Measurements from ENCODE around the gene ABCF1.

Gene ABCF1

GRCh38 chr6:30601815-30602641, 30.8 kb downstream of the ABCF1 start:
- WGBS, 2 experiments (ENCODE audit: insufficient coverage in 2 of 2) = 95 to 98% methylated on average over 24 to 26 of the region's 39 CpGs
- no peak overlapping the region for H3K4me3 ChIP-seq (ENCODE audit: extremely low read depth, insufficient read depth, low read length, poor library complexity, severe bottlenecking)
- no peaks in the 10 kb centered on the region for H3K9me3 ChIP-seq (ENCODE audit: control insufficient read depth, low read length)
- no peaks in the 10 kb centered on the region for H3K4me1 ChIP-seq (ENCODE audit: control insufficient read depth, insufficient read depth, low read length, poor library complexity, severe bottlenecking)
- no peak overlapping the region for H3K27ac ChIP-seq (ENCODE audit: low read depth, low read length, severe bottlenecking)
- peaks cover 77% of the 10 kb centered on the region for H3K36me3 ChIP-seq (ENCODE audit: control insufficient read depth, insufficient read depth, low read length)

- peaks cover 95% of the 10 kb centered on the region for H3K36me3 ChIP-seq (ENCODE audit: control insufficient read depth, insufficient read depth, low read length)
- H3K4me3 ChIP-seq (ENCODE audit: extremely low read depth, insufficient read depth, low read length, poor library complexity, severe bottlenecking) = no peak overlapping the region
- no peaks in the 10 kb centered on the region for H3K9me3 ChIP-seq (ENCODE audit: control insufficient read depth, low read length)
- WGBS, 2 experiments (ENCODE audit: insufficient coverage in 2 of 2) = 96 to 97% methylated on average over 10 to 13 of the region's 13 CpGs
- H3K4me1 ChIP-seq (ENCODE audit: control insufficient read depth, insufficient read depth, low read length, poor library complexity, severe bottlenecking) = no peaks in the 10 kb centered on the region
- H3K27ac ChIP-seq (ENCODE audit: low read depth, low read length, severe bottlenecking) = no peak overlapping the region
Measured at GRCh38 chr6:30603961-30604360, 32.7 kb downstream of the ABCF1 start.

GRCh38 chr6:30610065-30610464, 38.8 kb downstream of the ABCF1 start:
- Histone ChIP-seq H3K9me3 (ENCODE audit: control insufficient read depth, low read length) (no peaks in the 10 kb centered on the region), H3K36me3 (ENCODE audit: control insufficient read depth, insufficient read depth, low read length) (peaks cover 80% of the 10 kb centered on the region), H3K27ac (ENCODE audit: low read depth, low read length, severe bottlenecking) (no peak overlapping the region), H3K4me3 (ENCODE audit: extremely low read depth, insufficient read depth, low read length, poor library complexity, severe bottlenecking) (no peak overlapping the region), H3K4me1 (ENCODE audit: control insufficient read depth, insufficient read depth, low read length, poor library complexity, severe bottlenecking) (peaks cover 18% of the 10 kb centered on the region)
- WGBS, 2 experiments (ENCODE audit: insufficient coverage in 2 of 2) = 82 to 100% methylated on average over 2 to 4 of the region's 4 CpGs

- Histone ChIP-seq H3K4me1 (ENCODE audit: control insufficient read depth, insufficient read depth, low read length, poor library complexity, severe bottlenecking) (peaks cover 18% of the 10 kb centered on the region), H3K9me3 (ENCODE audit: control insufficient read depth, low read length) (no peaks in the 10 kb centered on the region), H3K4me3 (ENCODE audit: extremely low read depth, insufficient read depth, low read length, poor library complexity, severe bottlenecking) (no peak overlapping the region), H3K27ac (ENCODE audit: low read depth, low read length, severe bottlenecking) (no peak overlapping the region), H3K36me3 (ENCODE audit: control insufficient read depth, insufficient read depth, low read length) (peaks cover 74% of the 10 kb centered on the region)
- 94 to 97% methylated on average over 3 to 7 of the region's 9 CpGs for WGBS, 2 experiments (ENCODE audit: insufficient coverage in 2 of 2)
Measured at GRCh38 chr6:30611150-30611855, 40.1 kb downstream of the ABCF1 start.

DNA sequence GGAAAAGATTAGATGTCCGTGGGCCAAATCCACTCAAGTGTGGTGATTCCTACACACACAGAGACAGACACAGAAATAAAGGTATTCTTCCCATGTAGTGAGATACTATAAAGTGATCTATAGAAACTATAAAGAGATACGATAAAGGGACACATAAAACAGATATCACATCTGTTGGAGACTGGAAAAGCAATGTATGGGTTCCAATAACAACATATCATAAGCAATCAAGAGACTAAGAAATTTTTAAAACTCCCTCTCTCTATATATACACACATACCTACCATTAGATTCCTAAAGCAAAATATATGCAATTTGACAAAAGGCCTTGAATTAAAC, 40.6 kb downstream of the ABCF1 start:
- Histone ChIP-seq H3K4me1 (ENCODE audit: control insufficient read depth, insufficient read depth, low read length, poor library complexity, severe bottlenecking) (peaks cover 18% of the 10 kb centered on the region), H3K27ac (ENCODE audit: low read depth, low read length, severe bottlenecking) (no peak overlapping the region), H3K9me3 (ENCODE audit: control insufficient read depth, low read length) (no peaks in the 10 kb centered on the region), H3K36me3 (ENCODE audit: control insufficient read depth, insufficient read depth, low read length) (peaks cover 74% of the 10 kb centered on the region), H3K4me3 (ENCODE audit: extremely low read depth, insufficient read depth, low read length, poor library complexity, severe bottlenecking) (no peak overlapping the region)
- no CpG with 5 or more reads among the region's 2 CpGs for WGBS, 2 experiments (ENCODE audit: insufficient coverage in 2 of 2)

GRCh38 chr6:30612213-30612612, 41.0 kb downstream of the ABCF1 start:
- no peak overlapping the region for H3K4me3 ChIP-seq (ENCODE audit: extremely low read depth, insufficient read depth, low read length, poor library complexity, severe bottlenecking)
- WGBS, 2 experiments (ENCODE audit: insufficient coverage in 2 of 2) = no CpG with 5 or more reads among the region's 1 CpG
- no peaks in the 10 kb centered on the region for H3K9me3 ChIP-seq (ENCODE audit: control insufficient read depth, low read length)
- peaks cover 71% of the 10 kb centered on the region for H3K36me3 ChIP-seq (ENCODE audit: control insufficient read depth, insufficient read depth, low read length)
- H3K27ac ChIP-seq (ENCODE audit: low read depth, low read length, severe bottlenecking) = no peak overlapping the region
- peaks cover 18% of the 10 kb centered on the region for H3K4me1 ChIP-seq (ENCODE audit: control insufficient read depth, insufficient read depth, low read length, poor library complexity, severe bottlenecking)

- H3K4me1 ChIP-seq (ENCODE audit: control insufficient read depth, insufficient read depth, low read length, poor library complexity, severe bottlenecking) = peaks cover 18% of the 10 kb centered on the region
- peaks cover 66% of the 10 kb centered on the region for H3K36me3 ChIP-seq (ENCODE audit: control insufficient read depth, insufficient read depth, low read length)
- H3K9me3 ChIP-seq (ENCODE audit: control insufficient read depth, low read length) = no peaks in the 10 kb centered on the region
- H3K27ac ChIP-seq (ENCODE audit: low read depth, low read length, severe bottlenecking) = peak overlapping the region; percentile 48
- 68 to 92% methylated on average over 4 to 5 of the region's 6 CpGs for WGBS, 2 experiments (ENCODE audit: insufficient coverage in 2 of 2)
- no peak overlapping the region for H3K4me3 ChIP-seq (ENCODE audit: extremely low read depth, insufficient read depth, low read length, poor library complexity, severe bottlenecking)
Measured at GRCh38 chr6:30612687-30613248, 41.5 kb downstream of the ABCF1 start.

- no peaks in the 10 kb centered on the region for H3K9me3 ChIP-seq (ENCODE audit: control insufficient read depth, low read length)
- H3K36me3 ChIP-seq (ENCODE audit: control insufficient read depth, insufficient read depth, low read length) = peaks cover 59% of the 10 kb centered on the region
- H3K27ac ChIP-seq (ENCODE audit: low read depth, low read length, severe bottlenecking) = peak overlapping the region; percentile 48
- peaks cover 18% of the 10 kb centered on the region for H3K4me1 ChIP-seq (ENCODE audit: control insufficient read depth, insufficient read depth, low read length, poor library complexity, severe bottlenecking)
- H3K4me3 ChIP-seq (ENCODE audit: extremely low read depth, insufficient read depth, low read length, poor library complexity, severe bottlenecking) = peak overlapping the region; percentile 84
Measured at GRCh38 chr6:30613251-30614043, 42.2 kb downstream of the ABCF1 start.

GRCh38 chr6:30614044-30614842, 43.0 kb downstream of the ABCF1 start:
- Histone ChIP-seq H3K9me3 (ENCODE audit: control insufficient read depth, low read length) (no peaks in the 10 kb centered on the region), H3K27ac (ENCODE audit: low read depth, low read length, severe bottlenecking) (peak overlapping the region; percentile 99), H3K4me1 (ENCODE audit: control insufficient read depth, insufficient read depth, low read length, poor library complexity, severe bottlenecking) (peaks cover 18% of the 10 kb centered on the region), H3K36me3 (ENCODE audit: control insufficient read depth, insufficient read depth, low read length) (peaks cover 53% of the 10 kb centered on the region), H3K4me3 (ENCODE audit: extremely low read depth, insufficient read depth, low read length, poor library complexity, severe bottlenecking) (peak overlapping the region; percentile 84)
- WGBS, 2 experiments (ENCODE audit: insufficient coverage in 2 of 2) = 82 to 95% methylated on average over 3 to 5 of the region's 8 CpGs

GRCh38 chr6:30614843-30615218, 43.6 kb downstream of the ABCF1 start:
- H3K4me1 ChIP-seq (ENCODE audit: control insufficient read depth, insufficient read depth, low read length, poor library complexity, severe bottlenecking) = peaks cover 18% of the 10 kb centered on the region
- H3K4me3 ChIP-seq (ENCODE audit: extremely low read depth, insufficient read depth, low read length, poor library complexity, severe bottlenecking) = peak overlapping the region; percentile 84
- H3K36me3 ChIP-seq (ENCODE audit: control insufficient read depth, insufficient read depth, low read length) = peaks cover 53% of the 10 kb centered on the region
- no CpG with 5 or more reads among the region's 6 CpGs for WGBS, 2 experiments (ENCODE audit: insufficient coverage in 2 of 2)
- no peaks in the 10 kb centered on the region for H3K9me3 ChIP-seq (ENCODE audit: control insufficient read depth, low read length)
- peak overlapping the region; percentile 99 for H3K27ac ChIP-seq (ENCODE audit: low read depth, low read length, severe bottlenecking)

All from mesodermal cell (in vitro differentiated cells).